GM04503 (cell line): ENCODE measurements around the gene CSTF2.

Experiments used
- DNase-seq: peaks from one replicate; pipeline ENCODE4 v3.0.0-alpha.2; 2012; ENCODE audit warnings: low read depth

CSTF2 gene

DNA sequence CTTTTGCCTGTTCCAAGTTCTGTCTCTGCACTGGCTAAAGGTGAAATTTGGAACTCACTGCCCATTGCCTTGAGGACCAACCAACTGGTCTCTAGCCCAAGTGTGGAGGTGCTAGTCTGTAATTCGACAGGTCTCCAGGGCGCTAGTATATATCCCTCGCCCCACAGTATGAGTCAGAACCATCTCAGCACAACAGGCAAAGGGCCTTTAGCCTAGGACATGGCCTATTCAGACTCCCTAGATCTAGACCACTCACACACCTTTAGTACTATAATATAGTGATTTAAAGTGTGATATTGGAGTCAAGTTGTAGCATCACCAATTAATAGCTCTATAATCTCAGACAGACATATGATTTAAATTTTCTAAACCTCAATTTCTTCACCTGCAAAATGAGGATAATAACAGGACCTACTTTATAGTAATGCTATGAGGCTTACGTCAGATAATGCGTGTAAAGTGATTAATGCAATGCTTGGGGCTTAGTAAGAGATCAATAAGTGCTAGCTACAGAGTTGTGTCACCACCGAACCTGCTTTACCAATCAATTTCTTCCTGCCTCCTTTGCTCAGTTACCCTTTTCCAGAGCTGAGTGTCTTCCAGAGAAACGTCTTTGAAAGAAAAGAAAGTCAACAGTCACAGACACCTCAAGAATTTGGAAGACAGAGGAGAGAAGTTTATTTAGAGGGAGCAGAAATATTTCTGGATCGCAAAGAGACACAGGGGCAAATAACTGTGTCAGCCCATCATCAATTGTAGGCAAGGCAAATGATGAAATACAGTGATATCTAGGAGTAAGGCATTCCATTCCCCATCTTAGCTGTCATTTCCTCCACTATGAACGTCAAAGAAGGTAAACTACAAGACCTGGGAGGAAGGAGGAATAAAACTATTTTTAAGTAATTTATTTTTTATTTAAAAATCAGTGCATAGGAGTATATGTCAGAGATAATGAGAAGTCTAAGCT, 51.7 kb downstream of the CSTF2 start:
- DNase-seq: no peak

DNA sequence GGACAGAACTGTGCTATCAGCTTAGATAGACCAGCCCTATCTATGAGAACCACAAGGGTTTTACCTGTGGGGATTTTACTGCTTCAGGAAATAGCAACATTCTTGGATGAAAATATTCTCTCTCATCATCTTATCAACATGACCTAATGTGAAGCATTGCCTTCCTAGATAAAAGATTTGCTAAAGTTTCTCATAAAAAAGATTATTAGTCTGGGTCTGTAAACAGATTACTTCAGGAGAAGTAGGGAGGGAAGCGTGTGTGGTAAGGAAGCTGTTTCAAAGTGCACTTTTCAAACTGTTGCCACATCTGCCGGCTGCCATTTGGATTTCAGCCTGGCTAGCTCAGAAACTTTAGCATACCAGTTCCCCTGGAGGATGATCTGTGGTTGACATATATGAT, 54.1 kb downstream of the CSTF2 start, which contains the start of gene NOX1:
TSS of gene NOX1 (minus strand) at position 35 of the 400 bp plus-strand sequence. CDS start 220 bp downstream, outside the sequence.
- DNase-seq: no peak

DNA sequence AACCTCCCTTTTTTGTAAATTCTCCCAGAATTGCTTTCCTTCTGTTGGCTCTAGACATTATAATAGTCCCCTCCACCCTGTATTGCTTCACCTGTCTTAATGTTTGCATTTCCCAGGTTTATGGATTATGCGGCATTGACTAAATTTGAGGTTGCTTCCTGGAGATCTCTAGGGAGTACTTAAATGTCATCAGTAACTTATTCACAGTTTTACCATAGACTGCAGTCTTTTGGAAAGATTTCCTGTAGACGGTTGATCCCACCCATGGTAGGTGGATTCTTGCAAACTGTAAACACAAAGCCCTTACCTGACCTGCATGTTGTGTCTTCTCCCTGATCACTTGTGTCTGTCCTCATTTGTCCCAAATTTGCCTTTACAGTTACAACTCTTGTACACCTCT, 60.2 kb downstream of the CSTF2 start:
- no peak for DNase-seq

DNA sequence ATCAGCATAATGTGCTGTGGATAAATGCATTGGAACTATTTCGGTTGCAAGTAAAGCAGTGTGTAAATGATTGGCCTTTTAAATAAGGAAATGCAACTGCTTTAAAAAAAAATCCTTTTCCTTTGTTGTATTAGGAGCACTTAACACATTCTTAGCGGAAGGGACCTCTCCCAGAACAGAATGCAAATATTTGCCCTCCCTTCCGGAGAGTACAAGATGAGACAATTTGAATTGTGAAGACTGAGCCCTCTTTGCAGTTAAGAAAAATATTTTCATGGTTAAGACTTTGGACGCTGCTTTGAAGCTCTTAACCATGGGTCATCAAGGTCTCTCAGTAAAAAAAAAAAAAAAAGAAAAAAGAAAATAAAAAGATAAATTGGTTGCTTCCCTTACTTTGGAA, 63.5 kb downstream of the CSTF2 start:
- no peak for DNase-seq
